K562 (cell line): ENCODE results near the gene FUT6. TPM values are rescaled to one million over a fixed set of nuclear protein-coding genes. Genes with fewer than 3 reads are reported as not detected.

ENCODE experiments used
- ELF1 ChIP-seq: fragments of 200-800 bp; sonication (Bioruptor generic); IDR thresholded peaks from 2 replicates; pipeline ENCODE4 v1.6.1; 2016; ENCODE audit warnings: missing genetic modification characterization, missing compliant biosample characterization
- KLF1 ChIP-seq: fragments of 450-650 bp; IDR thresholded peaks from 2 replicates; pipeline ENCODE4 v1.6.1; 2016; ENCODE audit warnings: missing genetic modification characterization, missing compliant biosample characterization
- LCOR ChIP-seq: sonication (generic); formaldehyde crosslinking; IDR thresholded peaks from 2 replicates; pipeline ENCODE4 v1.8.0; 2022; ENCODE audit warnings: mild to moderate bottlenecking, missing genetic modification reagents
- NR2F6 ChIP-seq: fragments of 450-650 bp; formaldehyde crosslinking; IDR thresholded peaks from 2 replicates; pipeline ENCODE4 v1.4.0; 2020; ENCODE audit warnings: mild to moderate bottlenecking
- NRF1 ChIP-seq, 2 experiments: fragments of 450-650 bp; IDR thresholded peaks in 1 of 2; conservative IDR thresholded peaks in 1 of 2; 2 replicates each; pipeline ENCODE4 v1.6.1; 2014; ENCODE audit warnings: mild to moderate bottlenecking in 2 of 2
- PML ChIP-seq: IDR thresholded peaks from 2 replicates; pipeline ENCODE4 v1.6.1; 2012; ENCODE audit warnings: low read length, inconsistent platforms
- POLR2H ChIP-seq: IDR thresholded peaks from 2 replicates; pipeline ENCODE4 v1.6.1; 2016; ENCODE audit warnings: missing genetic modification characterization, low read depth, mild to moderate bottlenecking, control low read depth, missing compliant biosample characterization, moderate library complexity
- PTTG1 ChIP-seq: fragments of 450-650 bp; IDR thresholded peaks from 2 replicates; pipeline ENCODE4 v1.6.1; 2016; ENCODE audit warnings: low read depth, mild to moderate bottlenecking, missing genetic modification characterization, missing compliant biosample characterization
- TCF7 ChIP-seq: sonication (generic); IDR thresholded peaks from 2 replicates; pipeline ENCODE4 v1.6.1; 2016; ENCODE audit warnings: antibody characterized with exemption, borderline replicate concordance
- ZNF830 ChIP-seq: fragments of 250-450 bp; sonication (Bioruptor Pico); IDR thresholded peaks from 2 replicates; pipeline ENCODE4 v1.5.0; 2021; ENCODE audit warnings: mild to moderate bottlenecking
- polyA plus RNA-seq, 8 experiments: library from polyadenylated mRNA; depleted of rRNA in 4 of 8; stranded (reverse) in 5 of 8; unstranded in 3 of 8; fragments of >200 nt; fragmentation: Nextera tagmentation in 2 of 8; fragmentation: Illumina TruSeq in 1 of 8; extraction: Ambion mirVana in 2 of 8; extraction: Trizol in 1 of 8; gene quantifications; 2 replicates each; pipeline versions ENCODE4 v1.2.1 to v1.2.3, GENCODE V29; 2011 to 2014; ENCODE audit warnings: inconsistent platforms in 1 of 8, missing spikeins in 1 of 8
- total RNA-seq, 7 experiments: library from RNA; depleted of rRNA in 6 of 7; stranded (reverse); fragments of >200 nt in 6 of 7; fragmentation: Illumina TruSeq in 2 of 7; extraction: Trizol in 2 of 7; gene quantifications; 2 replicates each; pipeline versions ENCODE4 v1.2.1 to v1.2.3, GENCODE V29; 2011 to 2021; ENCODE audit warnings: low replicate concordance in 1 of 7
- TF ChIP-seq, protein P1 (sequence below): sonication (generic); formaldehyde crosslinking; IDR thresholded peaks from 2 replicates; pipeline ENCODE4 v1.8.0; 2022; ENCODE audit warnings: mild to moderate bottlenecking, missing genetic modification reagents
- TF ChIP-seq, protein P2 (sequence below): fragments of 250-450 bp; sonication (Bioruptor Pico); IDR thresholded peaks from 2 replicates; pipeline ENCODE4 v1.5.0; 2021
- TF ChIP-seq, protein P3 (sequence below): IDR thresholded peaks from 2 replicates; pipeline ENCODE4 v1.6.1; 2014; ENCODE audit warnings: antibody characterized with exemption
- TF ChIP-seq, protein P4 (sequence below), 3 experiments: IDR thresholded peaks in 2 of 3; conservative IDR thresholded peaks in 1 of 3; 2 replicates each; pipeline ENCODE4 v1.5.1; 2011 to 2012; ENCODE audit warnings: low read length in 3 of 3, mild to moderate bottlenecking in 3 of 3, control low read depth in 2 of 3, improper control_type of control experiment in 1 of 3, inconsistent platforms in 1 of 3, low read depth in 1 of 3, mixed read lengths in 1 of 3, moderate library complexity in 1 of 3; ENCODE audit not compliant: insufficient read depth in 2 of 3
- TF ChIP-seq, protein P5 (sequence below): sonication (generic); formaldehyde crosslinking; IDR thresholded peaks from 2 replicates; pipeline ENCODE4 v1.8.0; 2022; ENCODE audit warnings: mild to moderate bottlenecking, low read depth, missing genetic modification reagents
- TF ChIP-seq, protein P6 (sequence below): fragments of 250-450 bp; sonication (Bioruptor Pico); IDR thresholded peaks from 2 replicates; pipeline ENCODE4 v1.8.0; 2022; ENCODE audit warnings: moderate library complexity, mild to moderate bottlenecking, inconsistent platforms

The FUT6 gene
- total and polyA plus RNA-seq, 9 of the 15 experiments (the other 6 are each of a cell fraction or from before 2014, with no cell fraction given): 0.04 TPM; not detected in 8

DNA sequence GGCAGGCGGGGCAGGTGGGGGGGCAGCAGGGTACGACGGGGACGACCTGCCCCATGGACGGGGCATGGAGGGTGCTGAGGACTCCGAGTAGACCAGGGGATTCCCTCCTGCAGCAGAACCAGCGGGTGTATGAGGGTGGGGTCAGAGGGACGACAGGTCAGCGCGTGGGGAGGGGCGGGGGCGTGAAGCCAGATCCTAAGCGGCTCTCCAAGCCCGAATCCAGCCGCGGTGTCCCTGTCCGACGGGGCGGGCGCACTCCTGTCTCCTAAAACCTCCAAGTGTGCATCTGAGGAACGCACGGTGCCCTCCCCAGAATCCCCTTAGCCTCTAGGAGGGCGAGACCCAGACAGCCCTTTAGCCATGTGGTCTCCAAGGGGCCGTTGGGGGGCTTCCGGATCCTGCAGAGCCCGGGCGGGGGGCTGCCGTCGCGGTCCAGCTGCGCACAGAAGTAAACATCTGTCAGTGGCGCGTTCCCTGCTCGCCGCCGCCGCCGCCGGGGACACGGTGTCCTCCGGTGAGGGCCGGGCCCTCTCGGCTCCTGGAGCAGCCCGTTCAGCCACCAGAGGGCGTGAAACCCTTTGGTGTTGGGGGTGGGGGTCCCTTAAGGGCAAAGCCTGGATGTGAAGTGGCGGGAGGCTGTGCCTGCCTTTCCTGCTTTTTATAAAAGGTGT, 33.9 kb downstream of the FUT6 start (continued):
- TF ChIP-seq, protein P1, sequence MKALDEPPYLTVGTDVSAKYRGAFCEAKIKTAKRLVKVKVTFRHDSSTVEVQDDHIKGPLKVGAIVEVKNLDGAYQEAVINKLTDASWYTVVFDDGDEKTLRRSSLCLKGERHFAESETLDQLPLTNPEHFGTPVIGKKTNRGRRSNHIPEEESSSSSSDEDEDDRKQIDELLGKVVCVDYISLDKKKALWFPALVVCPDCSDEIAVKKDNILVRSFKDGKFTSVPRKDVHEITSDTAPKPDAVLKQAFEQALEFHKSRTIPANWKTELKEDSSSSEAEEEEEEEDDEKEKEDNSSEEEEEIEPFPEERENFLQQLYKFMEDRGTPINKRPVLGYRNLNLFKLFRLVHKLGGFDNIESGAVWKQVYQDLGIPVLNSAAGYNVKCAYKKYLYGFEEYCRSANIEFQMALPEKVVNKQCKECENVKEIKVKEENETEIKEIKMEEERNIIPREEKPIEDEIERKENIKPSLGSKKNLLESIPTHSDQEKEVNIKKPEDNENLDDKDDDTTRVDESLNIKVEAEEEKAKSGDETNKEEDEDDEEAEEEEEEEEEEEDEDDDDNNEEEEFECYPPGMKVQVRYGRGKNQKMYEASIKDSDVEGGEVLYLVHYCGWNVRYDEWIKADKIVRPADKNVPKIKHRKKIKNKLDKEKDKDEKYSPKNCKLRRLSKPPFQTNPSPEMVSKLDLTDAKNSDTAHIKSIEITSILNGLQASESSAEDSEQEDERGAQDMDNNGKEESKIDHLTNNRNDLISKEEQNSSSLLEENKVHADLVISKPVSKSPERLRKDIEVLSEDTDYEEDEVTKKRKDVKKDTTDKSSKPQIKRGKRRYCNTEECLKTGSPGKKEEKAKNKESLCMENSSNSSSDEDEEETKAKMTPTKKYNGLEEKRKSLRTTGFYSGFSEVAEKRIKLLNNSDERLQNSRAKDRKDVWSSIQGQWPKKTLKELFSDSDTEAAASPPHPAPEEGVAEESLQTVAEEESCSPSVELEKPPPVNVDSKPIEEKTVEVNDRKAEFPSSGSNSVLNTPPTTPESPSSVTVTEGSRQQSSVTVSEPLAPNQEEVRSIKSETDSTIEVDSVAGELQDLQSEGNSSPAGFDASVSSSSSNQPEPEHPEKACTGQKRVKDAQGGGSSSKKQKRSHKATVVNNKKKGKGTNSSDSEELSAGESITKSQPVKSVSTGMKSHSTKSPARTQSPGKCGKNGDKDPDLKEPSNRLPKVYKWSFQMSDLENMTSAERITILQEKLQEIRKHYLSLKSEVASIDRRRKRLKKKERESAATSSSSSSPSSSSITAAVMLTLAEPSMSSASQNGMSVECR (CRISPR knock-in tag): peak; percentile 27; the same call in 1 of the 2 replicates
- TF ChIP-seq PML (no peak), KLF1 (tag) (no peak), ZNF830 (CRISPR knock-in tag) (no peak), TCF7 (no peak), POLR2H (tag) (no peak), LCOR (CRISPR knock-in tag) (no peak), PTTG1 (no peak), NRF1 (conservative IDR thresholded peaks at IDR 0.05 in 1 of 2, IDR thresholded peaks at IDR 0.05 in 1 of 2) (peak; percentile 57 to 66), ELF1 (tag) (no peak), NR2F6 (CRISPR knock-in tag) (no peak)
- TF ChIP-seq, protein P2, sequence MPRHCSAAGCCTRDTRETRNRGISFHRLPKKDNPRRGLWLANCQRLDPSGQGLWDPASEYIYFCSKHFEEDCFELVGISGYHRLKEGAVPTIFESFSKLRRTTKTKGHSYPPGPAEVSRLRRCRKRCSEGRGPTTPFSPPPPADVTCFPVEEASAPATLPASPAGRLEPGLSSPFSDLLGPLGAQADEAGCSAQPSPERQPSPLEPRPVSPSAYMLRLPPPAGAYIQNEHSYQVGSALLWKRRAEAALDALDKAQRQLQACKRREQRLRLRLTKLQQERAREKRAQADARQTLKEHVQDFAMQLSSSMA: no peak
- TF ChIP-seq, protein P3, sequence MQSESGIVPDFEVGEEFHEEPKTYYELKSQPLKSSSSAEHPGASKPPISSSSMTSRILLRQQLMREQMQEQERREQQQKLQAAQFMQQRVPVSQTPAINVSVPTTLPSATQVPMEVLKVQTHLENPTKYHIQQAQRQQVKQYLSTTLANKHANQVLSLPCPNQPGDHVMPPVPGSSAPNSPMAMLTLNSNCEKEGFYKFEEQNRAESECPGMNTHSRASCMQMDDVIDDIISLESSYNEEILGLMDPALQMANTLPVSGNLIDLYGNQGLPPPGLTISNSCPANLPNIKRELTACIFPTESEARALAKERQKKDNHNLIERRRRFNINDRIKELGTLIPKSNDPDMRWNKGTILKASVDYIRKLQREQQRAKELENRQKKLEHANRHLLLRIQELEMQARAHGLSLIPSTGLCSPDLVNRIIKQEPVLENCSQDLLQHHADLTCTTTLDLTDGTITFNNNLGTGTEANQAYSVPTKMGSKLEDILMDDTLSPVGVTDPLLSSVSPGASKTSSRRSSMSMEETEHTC: no peak
- TF ChIP-seq, protein P4, sequence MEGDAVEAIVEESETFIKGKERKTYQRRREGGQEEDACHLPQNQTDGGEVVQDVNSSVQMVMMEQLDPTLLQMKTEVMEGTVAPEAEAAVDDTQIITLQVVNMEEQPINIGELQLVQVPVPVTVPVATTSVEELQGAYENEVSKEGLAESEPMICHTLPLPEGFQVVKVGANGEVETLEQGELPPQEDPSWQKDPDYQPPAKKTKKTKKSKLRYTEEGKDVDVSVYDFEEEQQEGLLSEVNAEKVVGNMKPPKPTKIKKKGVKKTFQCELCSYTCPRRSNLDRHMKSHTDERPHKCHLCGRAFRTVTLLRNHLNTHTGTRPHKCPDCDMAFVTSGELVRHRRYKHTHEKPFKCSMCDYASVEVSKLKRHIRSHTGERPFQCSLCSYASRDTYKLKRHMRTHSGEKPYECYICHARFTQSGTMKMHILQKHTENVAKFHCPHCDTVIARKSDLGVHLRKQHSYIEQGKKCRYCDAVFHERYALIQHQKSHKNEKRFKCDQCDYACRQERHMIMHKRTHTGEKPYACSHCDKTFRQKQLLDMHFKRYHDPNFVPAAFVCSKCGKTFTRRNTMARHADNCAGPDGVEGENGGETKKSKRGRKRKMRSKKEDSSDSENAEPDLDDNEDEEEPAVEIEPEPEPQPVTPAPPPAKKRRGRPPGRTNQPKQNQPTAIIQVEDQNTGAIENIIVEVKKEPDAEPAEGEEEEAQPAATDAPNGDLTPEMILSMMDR (IDR thresholded peaks at IDR 0.05 in 2 of 3, conservative IDR thresholded peaks at IDR 0.05 in 1 of 3; ENCODE audit: insufficient read depth in 2 of 3, low read depth in 1 of 3, low read length in 3 of 3): peak; percentile 78 to 87 (median 84)
- TF ChIP-seq, protein P5, sequence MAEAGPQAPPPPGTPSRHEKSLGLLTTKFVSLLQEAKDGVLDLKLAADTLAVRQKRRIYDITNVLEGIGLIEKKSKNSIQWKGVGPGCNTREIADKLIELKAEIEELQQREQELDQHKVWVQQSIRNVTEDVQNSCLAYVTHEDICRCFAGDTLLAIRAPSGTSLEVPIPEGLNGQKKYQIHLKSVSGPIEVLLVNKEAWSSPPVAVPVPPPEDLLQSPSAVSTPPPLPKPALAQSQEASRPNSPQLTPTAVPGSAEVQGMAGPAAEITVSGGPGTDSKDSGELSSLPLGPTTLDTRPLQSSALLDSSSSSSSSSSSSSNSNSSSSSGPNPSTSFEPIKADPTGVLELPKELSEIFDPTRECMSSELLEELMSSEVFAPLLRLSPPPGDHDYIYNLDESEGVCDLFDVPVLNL: no peak
- TF ChIP-seq, protein P6, sequence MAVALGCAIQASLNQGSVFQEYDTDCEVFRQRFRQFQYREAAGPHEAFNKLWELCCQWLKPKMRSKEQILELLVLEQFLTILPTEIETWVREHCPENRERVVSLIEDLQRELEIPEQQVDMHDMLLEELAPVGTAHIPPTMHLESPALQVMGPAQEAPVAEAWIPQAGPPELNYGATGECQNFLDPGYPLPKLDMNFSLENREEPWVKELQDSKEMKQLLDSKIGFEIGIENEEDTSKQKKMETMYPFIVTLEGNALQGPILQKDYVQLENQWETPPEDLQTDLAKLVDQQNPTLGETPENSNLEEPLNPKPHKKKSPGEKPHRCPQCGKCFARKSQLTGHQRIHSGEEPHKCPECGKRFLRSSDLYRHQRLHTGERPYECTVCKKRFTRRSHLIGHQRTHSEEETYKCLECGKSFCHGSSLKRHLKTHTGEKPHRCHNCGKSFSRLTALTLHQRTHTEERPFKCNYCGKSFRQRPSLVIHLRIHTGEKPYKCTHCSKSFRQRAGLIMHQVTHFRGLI (CRISPR knock-in tag): no peak
